Measurements from ENCODE around the gene BIVM.
"Not testable (repeated sequence)": the region's sequence is repeated elsewhere in the genome, so short reads cannot be mapped to it uniquely, and the experiment has no call there.

The BIVM gene, protein sequence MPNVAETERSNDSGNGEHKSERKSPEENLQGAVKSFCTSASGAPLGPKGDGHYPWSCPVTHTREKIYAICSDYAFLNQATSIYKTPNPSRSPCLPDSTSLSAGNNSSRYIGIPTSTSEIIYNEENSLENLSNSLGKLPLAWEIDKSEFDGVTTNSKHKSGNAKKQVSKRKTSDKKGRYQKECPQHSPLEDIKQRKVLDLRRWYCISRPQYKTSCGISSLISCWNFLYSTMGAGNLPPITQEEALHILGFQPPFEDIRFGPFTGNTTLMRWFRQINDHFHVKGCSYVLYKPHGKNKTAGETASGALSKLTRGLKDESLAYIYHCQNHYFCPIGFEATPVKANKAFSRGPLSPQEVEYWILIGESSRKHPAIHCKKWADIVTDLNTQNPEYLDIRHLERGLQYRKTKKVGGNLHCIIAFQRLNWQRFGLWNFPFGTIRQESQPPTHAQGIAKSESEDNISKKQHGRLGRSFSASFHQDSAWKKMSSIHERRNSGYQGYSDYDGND

GRCh38 chr13:102798581-102799425 lies at the start of gene BIVM, which contains the start of gene POGLUT2:
TSS of gene BIVM (plus strand) at chr13:102799119. CDS start at chr13:102807268, 8,149 bp downstream.
TSS of gene POGLUT2 (minus strand) at chr13:102798976. CDS start at chr13:102798670, 306 bp downstream.
- peak; percentile 71 for DNase-seq

DNA sequence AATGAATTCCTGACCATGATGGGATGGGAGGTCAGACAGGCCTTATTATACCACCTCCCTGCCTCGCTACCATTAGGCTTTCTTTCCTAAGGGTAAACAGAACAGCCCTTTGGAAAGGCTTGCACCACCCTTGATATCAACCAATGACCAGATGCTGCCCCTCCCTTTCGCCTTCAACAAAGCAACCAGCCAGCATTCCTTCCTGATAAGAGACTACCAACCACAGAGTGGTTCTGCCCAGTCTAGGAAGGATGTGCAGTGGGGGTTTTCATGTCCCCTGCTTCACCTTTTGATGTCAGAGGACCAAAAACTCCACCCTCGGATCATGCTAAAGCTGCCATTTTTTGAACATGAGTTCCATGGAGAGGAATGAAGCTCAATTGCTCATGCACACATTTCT lies 47.0 kb upstream of the BIVM start:
- DNase-seq, result no peak

- no peak for DNase-seq
Measured at GRCh38 chr13:102757006-102757405, 41.9 kb upstream of the BIVM start.

- no peak for DNase-seq
Measured at GRCh38 chr13:102758842-102759241, 40.1 kb upstream of the BIVM start.

GRCh38 chr13:102761071-102761470 lies 37.8 kb upstream of the BIVM start:
- no peak for DNase-seq

DNA sequence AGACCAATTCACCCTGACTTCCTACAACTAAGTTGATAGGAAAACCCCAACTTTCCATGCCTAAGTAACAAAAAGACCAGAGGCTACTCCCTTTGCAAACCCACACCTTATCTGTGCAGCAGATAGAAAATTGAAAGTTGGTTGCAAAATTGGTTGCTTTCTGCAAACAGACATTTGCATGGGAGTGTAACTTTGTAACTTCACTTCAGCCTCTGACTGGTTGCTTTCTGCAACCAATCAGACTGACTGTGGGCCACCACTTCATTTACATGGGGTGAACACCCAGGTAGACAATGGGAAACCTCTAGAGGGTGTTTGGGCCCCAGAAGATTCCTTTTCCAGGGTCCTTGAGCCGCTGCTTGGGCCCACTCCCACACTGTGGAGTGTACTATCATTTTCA lies 35.2 kb upstream of the BIVM start:
- no peak for DNase-seq

DNA sequence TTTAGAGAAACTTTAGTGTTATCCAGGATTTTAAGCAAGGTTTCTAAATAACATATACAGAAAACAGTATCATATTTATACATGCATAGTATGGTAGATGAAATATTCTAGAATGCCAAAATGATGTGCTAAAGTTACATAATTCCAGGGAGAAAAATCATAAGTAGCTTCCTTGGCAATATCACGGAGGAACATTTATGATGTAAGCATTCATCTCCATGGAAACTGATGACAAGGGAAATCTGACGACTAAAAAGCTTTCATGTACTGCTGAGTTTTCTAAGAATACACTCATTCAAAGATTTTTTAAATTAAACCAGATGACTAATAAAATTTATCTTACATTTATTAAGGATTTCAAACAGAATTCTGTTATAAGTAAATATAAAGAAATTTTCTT lies 30.0 kb upstream of the BIVM start:
- DNase-seq, result no peak

GRCh38 chr13:102769679-102770078 lies 29.2 kb upstream of the BIVM start:
- DNase-seq, result no peak

DNA sequence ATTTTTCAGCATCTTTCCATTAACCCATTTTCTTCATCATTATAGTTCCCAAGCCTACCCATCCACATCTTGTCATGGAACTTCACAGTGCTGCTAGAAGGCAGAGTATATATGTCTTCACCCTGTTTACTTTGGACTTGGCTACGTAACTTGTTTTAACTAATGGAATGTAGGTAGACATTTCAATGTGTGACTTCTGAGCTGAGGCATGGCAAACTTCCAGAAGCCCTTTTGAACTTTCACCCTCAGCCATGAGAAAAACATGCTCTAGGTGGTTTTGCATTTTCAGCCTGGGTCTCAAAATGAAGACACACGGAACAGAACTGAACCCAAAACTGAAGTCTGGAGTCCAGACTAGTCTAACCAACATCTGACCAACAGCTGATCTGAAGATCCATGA lies 28.5 kb upstream of the BIVM start:
- DNase-seq, result no peak

DNA sequence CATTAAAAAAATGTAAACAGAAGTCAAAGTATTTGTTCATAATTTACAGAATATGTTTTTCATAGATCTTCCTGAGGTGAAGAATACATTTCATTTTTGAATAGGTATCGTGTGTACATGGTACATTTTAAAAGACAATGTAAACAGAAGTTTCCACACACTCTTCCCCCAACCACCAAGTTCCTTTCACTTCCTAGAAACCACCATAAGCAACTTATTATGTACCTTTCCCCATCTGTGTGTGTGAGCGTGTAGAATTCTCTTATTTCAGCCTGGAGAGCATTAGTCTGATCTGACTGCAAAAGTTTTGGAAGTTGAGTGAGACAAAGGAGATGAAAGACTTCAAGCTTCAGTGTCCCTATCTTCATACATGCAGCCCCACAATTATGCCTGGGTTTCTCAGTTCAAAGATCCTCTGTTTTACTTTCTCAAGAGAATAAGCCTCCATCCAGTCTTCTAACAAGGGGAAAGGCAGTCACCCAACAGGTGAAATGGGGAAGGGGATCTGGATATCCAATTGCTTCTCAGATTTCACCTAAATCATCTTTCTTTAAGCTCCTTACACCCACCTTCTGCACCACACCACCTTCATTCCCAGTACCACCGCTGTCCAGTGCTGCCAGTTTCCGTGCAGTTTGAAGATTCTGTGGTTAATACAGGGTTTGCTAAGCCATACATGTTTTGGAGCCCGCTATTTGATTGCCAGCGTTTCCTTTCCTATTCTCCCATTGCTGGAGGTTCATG lies 27.4 kb upstream of the BIVM start:
- DNase-seq, result no peak

DNA sequence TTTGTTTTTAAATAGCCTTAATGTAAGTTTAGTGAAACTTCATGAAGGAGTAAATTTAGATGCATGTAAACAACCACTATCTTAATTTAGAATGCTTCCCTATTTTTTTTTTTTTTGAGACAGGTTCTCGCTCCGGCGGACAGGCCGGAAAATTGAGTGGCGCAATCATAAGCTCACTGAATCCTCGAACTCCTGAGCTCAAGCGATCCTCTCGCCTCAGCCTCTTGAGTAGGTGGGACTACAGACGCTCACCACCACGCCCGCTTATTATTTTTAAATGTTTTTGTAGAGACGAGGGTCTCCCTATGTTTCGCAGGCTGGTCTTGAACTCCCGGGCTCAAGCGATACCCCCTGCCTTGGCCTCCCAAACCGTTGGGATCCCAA lies 26.9 kb upstream of the BIVM start:
- no peak for DNase-seq

DNA sequence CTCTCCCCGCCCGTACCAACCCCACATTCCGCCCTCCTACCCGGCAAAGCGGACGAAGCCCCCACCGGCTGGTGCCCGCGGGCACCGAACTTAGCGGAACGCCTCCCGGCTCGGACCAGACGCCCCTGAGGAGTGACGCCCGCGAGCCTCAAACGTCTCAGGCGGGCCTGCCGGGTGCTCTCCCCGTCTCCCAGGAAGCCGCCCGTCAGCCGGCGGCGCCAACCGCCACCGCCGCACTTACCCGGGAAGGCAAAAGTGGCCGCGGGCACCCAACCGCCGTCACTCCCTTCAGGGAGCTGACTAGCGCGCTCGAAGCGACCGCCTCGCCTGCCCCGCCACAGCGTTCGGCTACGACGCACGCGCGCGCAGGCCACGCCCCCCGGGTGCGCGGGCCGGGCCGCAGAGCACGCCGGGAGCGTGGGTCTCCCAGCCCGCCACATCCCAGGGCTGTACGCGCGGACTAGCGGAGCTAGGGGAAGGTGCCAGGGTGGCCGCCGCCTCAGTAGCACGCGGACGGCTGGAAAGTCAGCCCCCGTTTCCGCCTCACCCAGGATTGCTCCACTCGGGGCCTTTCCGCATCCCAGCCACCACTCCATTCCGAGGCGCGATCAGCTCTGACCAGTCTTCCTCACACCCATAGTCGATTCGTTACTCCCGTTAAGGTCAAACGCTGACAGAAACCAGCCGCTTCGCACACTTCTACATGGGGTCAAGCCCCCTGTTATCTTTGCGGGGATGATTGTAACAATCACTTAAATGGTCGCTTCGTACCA lies 25.3 kb upstream of the BIVM start, which contains the start of gene TEX30:
TEX30 (minus strand) TSS at position 346 of the 773 bp plus-strand sequence. CDS start 3,760 bp downstream, outside the sequence.
- DNase-seq, result peak; percentile 67

DNA sequence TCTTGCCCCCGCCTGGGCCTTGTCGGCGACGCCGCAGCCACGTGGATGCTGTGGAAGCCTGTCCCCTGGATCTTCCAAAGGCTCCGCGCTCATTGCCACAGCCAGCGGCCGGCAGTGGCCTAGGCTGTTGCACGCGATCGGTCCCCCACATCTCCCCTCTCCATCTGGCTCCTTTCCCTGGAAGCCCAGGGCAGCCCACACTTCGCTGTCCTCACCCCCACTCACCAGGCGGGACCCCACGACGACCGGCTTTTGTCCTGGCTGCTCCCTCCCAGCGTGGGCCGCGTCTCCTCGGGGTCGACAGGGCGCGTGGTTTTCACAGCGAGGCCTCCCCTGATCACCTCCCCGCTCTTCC lies 24.7 kb upstream of the BIVM start:
- DNase-seq, result no peak

- DNase-seq, result no peak
Measured at GRCh38 chr13:102774591-102775520, 24.1 kb upstream of the BIVM start.

GRCh38 chr13:102776271-102776670 lies 22.6 kb upstream of the BIVM start:
- no peak for DNase-seq

- DNase-seq, result no peak
Measured at GRCh38 chr13:102777736-102778135, 21.2 kb upstream of the BIVM start.

GRCh38 chr13:102779436-102780159 lies 19.3 kb upstream of the BIVM start:
- no peak for DNase-seq

- not testable (repeated sequence) for DNase-seq
Measured at GRCh38 chr13:102780656-102781055, 18.3 kb upstream of the BIVM start.

DNA sequence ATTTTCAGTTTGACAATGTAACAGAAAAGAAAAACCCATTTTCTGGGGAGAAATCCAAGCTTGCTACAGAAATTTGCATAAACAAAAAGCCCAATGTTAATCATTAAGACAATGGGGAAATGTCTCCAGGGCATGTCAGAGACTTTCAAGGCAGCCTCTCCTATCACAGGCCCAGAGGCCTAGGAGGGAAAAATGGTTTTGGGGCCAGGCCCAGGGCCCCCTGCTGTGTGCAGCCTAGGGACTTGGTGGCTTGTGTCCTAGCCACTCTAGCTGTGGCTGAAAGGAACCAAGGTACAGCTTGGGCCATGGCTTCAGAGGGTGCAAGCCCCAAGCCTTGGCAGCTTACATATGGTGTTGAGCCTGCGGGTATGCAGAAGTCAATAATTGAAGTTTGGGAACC lies 17.3 kb upstream of the BIVM start:
- DNase-seq, result no peak

DNA sequence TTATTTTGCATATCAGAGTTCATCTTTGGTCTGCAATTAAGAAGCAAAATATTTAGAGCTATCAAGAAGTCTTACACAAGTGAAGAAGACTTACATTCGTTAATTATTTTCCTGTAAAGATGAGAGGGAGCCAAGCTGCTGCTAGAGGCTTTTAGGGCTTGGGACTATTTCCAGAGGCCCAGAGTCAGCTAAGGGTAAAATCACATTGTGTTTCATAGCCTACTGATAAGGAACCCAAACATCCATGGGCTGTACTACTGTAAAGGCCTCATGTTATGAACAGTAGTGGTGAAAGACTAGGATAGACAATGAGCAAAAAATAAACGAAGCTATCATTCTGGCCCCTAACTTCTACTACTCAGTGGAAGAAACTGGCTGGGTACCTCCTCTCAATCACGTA lies 14.4 kb upstream of the BIVM start:
- DNase-seq, result no peak

All from T1000 (cell line).